GM18505 (cell line): ENCODE results near the gene ISCU.

ENCODE experiments used
- ATAC-seq: cut with Tn5 transposase; IDR thresholded peaks from one replicate; pipeline ENCODE4 v1.9.1; 2021; ENCODE audit not compliant: unreplicated experiment
- POLR2A ChIP-seq: IDR thresholded peaks from 4 replicates; pipeline ENCODE4 v1.6.1; 2011; ENCODE audit warnings: borderline replicate concordance; ENCODE audit not compliant: insufficient read depth, insufficient read length; ENCODE audit errors: extremely low read depth

ISCU gene

GRCh38 chr12:108562348-108563135, at the start of gene ISCU:
ISCU (plus strand) TSS chr12:108562596; CDS start chr12:108562623, 27 bp downstream.
- peak; percentile 64 for ATAC-seq
- TF ChIP-seq POLR2A = peak; percentile 95

GRCh38 chr12:108514468-108514972, 47.9 kb upstream of the ISCU start:
- TF ChIP-seq POLR2A = no peak
- ATAC-seq = no peak

- peak; percentile 74 for ATAC-seq
- peak; percentile 76 for TF ChIP-seq POLR2A
These were observed 47.2 kb upstream of the ISCU start, which contains the start of gene FICD for GRCh38 chr12:108514973-108515814. FICD (plus strand) TSS chr12:108515277; CDS start chr12:108516973, 1,696 bp downstream.

DNA sequence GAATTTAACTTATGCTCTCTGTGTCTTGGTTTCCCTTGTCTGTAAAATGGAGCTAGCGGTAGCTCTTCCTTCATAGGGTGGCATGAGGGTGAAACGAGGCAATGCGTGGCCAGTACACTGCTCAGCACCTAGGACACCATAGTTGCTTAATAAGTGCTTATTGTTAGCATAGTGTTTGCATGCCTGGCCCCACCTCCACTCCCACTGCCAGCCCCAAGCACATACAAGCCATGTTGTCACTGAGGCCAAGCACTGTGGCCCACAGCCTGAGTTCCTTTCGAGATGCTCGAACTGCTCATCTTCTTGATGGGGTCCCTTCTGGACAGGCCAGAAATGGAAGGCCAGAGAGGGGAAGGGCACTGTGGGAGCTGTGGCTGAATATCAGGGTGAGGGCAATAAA, 46.5 kb upstream of the ISCU start:
- TF ChIP-seq POLR2A = peak; percentile 2
- ATAC-seq = no peak

GRCh38 chr12:108516511-108517275, 45.7 kb upstream of the ISCU start:
- ATAC-seq = no peak

DNA sequence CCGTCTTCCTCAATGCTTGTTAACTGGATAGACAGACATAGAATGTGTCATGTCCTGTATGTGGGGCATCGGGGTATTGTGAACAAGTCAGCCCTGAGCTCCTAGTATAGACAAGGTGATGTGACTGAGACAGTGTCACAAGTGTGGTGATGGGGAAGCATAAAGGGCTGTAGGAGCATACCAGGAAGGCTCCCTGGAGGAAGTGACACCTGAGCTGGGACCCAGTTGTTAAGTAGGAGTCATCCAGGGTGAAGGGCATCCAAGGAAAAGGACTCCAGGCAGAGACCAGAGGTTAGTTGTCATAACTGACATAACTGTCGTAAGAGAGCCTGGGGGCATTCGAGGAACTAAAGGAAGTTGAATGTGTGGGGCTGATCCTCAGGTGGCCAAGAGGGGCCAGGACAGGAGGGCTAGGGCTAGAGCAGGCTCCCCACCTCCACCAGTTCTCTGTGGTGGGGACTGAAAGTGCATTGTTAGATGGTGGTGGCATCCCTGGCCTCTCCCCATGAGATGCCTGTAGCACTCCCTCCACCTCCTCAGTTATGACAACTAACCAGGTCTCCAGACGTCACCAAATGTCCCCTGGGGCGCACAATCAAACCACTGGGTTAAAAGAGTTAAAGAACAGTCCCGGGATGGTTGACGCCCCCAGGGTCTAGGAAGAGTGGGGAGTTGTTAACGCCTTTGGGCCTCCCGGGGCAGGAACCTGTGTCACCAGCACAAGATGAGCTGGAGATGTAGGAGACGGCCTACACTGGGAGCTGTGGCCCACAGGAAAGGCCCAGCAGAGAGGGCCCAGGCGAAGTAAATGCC, 44.9 kb upstream of the ISCU start:
- TF ChIP-seq POLR2A = no peak
- no peak for ATAC-seq

More at GRCh38 chr12:108516511-108517275, 45.7 kb upstream of the ISCU start:
- TF ChIP-seq POLR2A = no peak

GRCh38 chr12:108518101-108518715, 44.2 kb upstream of the ISCU start:
- peak; percentile 34 for TF ChIP-seq POLR2A
- ATAC-seq = no peak

- TF ChIP-seq POLR2A = no peak
- ATAC-seq = no peak
These were observed 43.5 kb upstream of the ISCU start for GRCh38 chr12:108518716-108519496.

DNA sequence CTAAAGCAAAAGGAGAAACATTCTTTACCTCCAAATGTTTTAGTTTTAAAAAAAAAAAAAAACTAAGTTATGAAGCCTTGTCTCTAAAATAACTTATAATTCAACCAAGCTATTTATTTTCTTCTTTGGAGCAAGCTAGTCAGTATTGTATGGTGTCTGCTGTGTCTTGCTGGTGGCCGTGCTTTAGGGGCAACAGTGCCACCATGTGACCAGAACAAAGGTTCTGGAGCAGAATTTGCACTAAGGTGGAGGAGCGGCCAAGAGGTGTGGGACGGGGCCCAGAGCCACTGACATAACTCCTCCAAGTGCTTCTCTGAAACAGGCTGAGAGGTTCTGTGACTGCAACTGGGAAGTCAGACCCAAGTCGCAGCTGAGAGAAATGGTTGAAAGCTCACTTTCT, 42.8 kb upstream of the ISCU start:
- no peak for ATAC-seq
- TF ChIP-seq POLR2A = no peak

DNA sequence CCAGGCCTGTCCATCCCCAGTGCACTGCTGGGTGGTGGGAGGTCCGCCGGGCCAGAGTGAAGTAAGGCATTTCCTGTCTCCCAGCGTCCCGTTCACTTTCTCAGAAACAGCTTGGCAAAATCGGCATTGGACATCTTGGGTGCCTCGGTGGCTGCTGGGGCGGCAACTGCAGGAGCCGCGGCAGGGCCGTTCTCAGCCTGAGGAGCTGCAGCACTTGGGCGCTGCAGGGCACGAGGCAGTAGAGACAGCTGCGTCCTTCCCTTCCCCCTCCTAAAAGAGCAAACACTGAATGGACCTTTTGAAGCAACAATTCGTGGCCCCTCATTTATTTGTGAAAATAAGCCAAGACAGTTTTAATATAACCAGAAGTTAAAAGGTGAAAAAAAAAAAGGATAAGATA, 39.0 kb upstream of the ISCU start:
- TF ChIP-seq POLR2A = no peak
- ATAC-seq = no peak

- TF ChIP-seq POLR2A = no peak
- no peak for ATAC-seq
These were observed 36.7 kb upstream of the ISCU start for GRCh38 chr12:108525681-108526080.
